Fibroblast of skin of right biceps (primary cell): ENCODE data around the gene TP73.
"Not testable (repeated sequence)": the region's sequence is repeated elsewhere in the genome, so short reads cannot be mapped to it uniquely, and the experiment has no call there.

Experiments used
- DNase-seq: peaks from one replicate; pipeline ENCODE4 v3.0.0-alpha.2; 2013

The TP73 gene

GRCh38 chr1:3746389-3746829, 94.1 kb downstream of the TP73 start:
- peak; percentile 5 for DNase-seq

GRCh38 chr1:3746830-3747521, 94.7 kb downstream of the TP73 start:
- DNase-seq = peak; percentile 73

- no peak for DNase-seq
Measured at GRCh38 chr1:3747522-3747848, 95.2 kb downstream of the TP73 start.

- DNase-seq = no peak
Measured at GRCh38 chr1:3747903-3748302, 95.6 kb downstream of the TP73 start.

GRCh38 chr1:3748316-3748900, 96.1 kb downstream of the TP73 start:
- not testable (repeated sequence) for DNase-seq

- DNase-seq = no peak
Measured at GRCh38 chr1:3749512-3749911, 97.2 kb downstream of the TP73 start.

- DNase-seq = no peak
Measured at GRCh38 chr1:3750741-3751140, 98.4 kb downstream of the TP73 start.

- DNase-seq = no peak
Measured at GRCh38 chr1:3752400-3752945, 100.2 kb downstream of the TP73 start, which contains the start of gene CCDC27. Gene CCDC27, plus strand, starts transcription at chr1:3752450. Its CDS starts 32 bp downstream, at chr1:3752482.

GRCh38 chr1:3753656-3754454, 101.5 kb downstream of the TP73 start:
- DNase-seq = no peak

GRCh38 chr1:3756394-3756793, 104.1 kb downstream of the TP73 start:
- no peak for DNase-seq

GRCh38 chr1:3759164-3759563, 106.8 kb downstream of the TP73 start:
- no peak for DNase-seq

GRCh38 chr1:3759796-3760195, 107.5 kb downstream of the TP73 start:
- DNase-seq = no peak

GRCh38 chr1:3761296-3762010, 109.1 kb downstream of the TP73 start:
- no peak for DNase-seq

- no peak for DNase-seq
Measured at GRCh38 chr1:3762151-3762872, 110.0 kb downstream of the TP73 start.

GRCh38 chr1:3762873-3763228, 110.5 kb downstream of the TP73 start:
- DNase-seq = no peak

- DNase-seq = no peak
Measured at GRCh38 chr1:3763351-3764125, 111.2 kb downstream of the TP73 start.

GRCh38 chr1:3767328-3767925, 115.1 kb downstream of the TP73 start:
- no peak for DNase-seq

GRCh38 chr1:3768811-3769390, 116.6 kb downstream of the TP73 start:
- no peak for DNase-seq

GRCh38 chr1:3770047-3770765, 117.9 kb downstream of the TP73 start:
- no peak for DNase-seq
